ENCODE results near the gene PPIG. TPM values are rescaled to one million over a fixed set of nuclear protein-coding genes. Genes with fewer than 3 reads are reported as not detected.
"Not testable (repeated sequence)": the region's sequence is repeated elsewhere in the genome, so short reads cannot be mapped to it uniquely, and the experiment has no call there.

The PPIG gene
- total and polyA plus RNA-seq, 12 donors: 15.4 to 111 (median 47.9) TPM

DNA sequence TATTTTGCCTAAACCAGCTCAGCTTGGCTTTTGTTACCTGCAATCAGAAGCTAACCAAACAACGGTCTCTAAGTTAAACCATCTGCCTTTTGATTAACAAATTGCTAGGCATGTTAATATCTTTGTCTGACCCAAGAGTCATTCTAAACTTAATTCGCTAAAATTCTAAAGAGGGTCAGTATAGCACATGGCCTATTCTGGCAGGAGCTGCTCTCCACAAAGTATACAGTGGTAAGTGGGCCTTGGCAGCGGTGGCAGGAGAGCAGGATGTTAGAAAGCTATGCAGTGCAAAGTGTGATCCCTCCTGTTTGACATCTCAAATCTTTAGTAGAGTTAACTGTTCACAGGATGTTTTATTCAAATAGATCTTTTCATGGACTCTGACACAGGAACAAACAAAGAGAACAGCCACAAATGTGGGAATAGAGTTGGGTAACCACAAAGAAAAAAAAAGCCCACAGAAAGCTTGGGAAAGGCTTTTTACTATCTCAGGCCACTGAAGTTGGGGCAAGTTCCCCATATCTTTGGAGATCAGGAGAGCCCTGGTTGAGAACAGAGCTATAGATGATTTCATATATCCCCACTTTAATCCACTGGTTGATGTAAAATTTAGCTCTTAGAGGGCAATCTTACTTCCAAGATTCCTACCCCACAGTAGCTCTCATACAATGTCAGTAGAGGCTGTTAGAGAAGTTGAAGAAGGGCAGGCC lies 99.4 kb downstream of the PPIG start:
- Histone ChIP-seq H3K27me3 (no peaks in the 10 kb centered on the region), H3K27ac (no peak overlapping the region), H3K9me3 (replicated peaks in 1 of 3) (no peaks in the 10 kb centered on the region), H3K4me3 (no peak overlapping the region), H3K4me1 (replicated peaks in 1 of 2) (no peaks in the 10 kb centered on the region), H3K36me3 (replicated peaks in 1 of 2) (no peaks in the 10 kb centered on the region)
- DNase-seq: no peak
- intact Hi-C loops (cut with DNase I): no loop called here
- no peak for TF ChIP-seq POLR2A (IDR thresholded peaks at IDR 0.05)
- TF ChIP-seq, protein P1, sequence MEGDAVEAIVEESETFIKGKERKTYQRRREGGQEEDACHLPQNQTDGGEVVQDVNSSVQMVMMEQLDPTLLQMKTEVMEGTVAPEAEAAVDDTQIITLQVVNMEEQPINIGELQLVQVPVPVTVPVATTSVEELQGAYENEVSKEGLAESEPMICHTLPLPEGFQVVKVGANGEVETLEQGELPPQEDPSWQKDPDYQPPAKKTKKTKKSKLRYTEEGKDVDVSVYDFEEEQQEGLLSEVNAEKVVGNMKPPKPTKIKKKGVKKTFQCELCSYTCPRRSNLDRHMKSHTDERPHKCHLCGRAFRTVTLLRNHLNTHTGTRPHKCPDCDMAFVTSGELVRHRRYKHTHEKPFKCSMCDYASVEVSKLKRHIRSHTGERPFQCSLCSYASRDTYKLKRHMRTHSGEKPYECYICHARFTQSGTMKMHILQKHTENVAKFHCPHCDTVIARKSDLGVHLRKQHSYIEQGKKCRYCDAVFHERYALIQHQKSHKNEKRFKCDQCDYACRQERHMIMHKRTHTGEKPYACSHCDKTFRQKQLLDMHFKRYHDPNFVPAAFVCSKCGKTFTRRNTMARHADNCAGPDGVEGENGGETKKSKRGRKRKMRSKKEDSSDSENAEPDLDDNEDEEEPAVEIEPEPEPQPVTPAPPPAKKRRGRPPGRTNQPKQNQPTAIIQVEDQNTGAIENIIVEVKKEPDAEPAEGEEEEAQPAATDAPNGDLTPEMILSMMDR (IDR thresholded peaks at IDR 0.05): no peak
- WGBS, 4 donors: 76 to 78% (median 77%) methylated on average over 3 of the region's 3 CpGs

DNA sequence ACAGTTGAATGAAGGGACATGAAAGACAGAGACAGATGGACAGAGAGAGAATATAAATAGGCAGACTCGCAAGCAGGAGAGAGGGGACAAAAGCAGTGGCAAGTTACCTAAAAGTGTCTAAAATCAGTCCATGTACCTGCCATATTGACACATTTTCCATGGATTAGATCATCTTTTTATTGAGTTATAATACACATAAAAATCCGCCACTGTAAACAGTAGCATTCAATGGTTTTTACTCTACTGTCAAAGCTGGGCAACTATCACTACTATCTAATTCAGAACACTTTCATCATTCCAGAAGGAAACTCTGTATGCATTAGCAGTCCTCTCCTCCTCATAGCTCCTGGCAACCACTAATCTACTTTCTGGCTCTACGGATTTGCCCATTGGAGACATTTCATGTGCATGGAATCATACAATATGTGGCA lies 100.0 kb downstream of the PPIG start:
- DNase-seq: no peak
- WGBS, 4 donors: 55 to 78% (median 66%) methylated on average over 3 of the region's 3 CpGs
- no peak overlapping the region for H3K4me3 ChIP-seq
- intact Hi-C loops (cut with DNase I): no loop called here
- no peaks in the 10 kb centered on the region for H3K9me3 ChIP-seq (replicated peaks in 1 of 3)
- no peak overlapping the region for H3K27ac ChIP-seq
- H3K27me3 ChIP-seq: no peaks in the 10 kb centered on the region
- TF ChIP-seq, protein P1 (IDR thresholded peaks at IDR 0.05): no peak
- no peak for TF ChIP-seq POLR2A (IDR thresholded peaks at IDR 0.05)
- H3K36me3 ChIP-seq (replicated peaks in 1 of 2): no peaks in the 10 kb centered on the region
- H3K4me1 ChIP-seq (replicated peaks in 1 of 2): no peaks in the 10 kb centered on the region

DNA sequence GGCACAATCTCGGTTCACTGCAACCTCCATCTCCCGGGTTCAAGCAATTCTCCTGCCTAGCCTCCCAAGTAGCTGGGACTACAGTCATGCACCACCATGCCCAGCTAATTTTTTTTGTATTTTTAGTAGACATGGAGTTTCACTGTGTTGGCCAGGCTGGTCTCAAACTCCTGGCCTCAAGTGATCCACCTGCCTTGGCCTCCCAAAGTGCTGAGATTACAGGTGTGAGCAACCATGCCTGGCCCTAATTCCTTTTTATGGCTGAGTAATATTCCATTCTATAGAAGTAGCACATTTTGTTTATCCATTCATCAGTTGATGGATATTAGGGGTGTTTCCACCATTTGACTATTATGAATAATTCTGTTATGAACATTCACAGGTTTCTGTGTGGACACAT lies 100.6 kb downstream of the PPIG start:
- 76 to 97% (median 88%) methylated on average over 2 of the region's 2 CpGs for WGBS, 4 donors
- H3K27me3 ChIP-seq; DNase-seq; intact Hi-C loops (cut with DNase I); H3K27ac ChIP-seq; H3K9me3 ChIP-seq (replicated peaks in 1 of 3); H3K4me1 ChIP-seq (replicated peaks in 1 of 2); H3K4me3 ChIP-seq; H3K36me3 ChIP-seq (replicated peaks in 1 of 2): not testable (repeated sequence)

DNA sequence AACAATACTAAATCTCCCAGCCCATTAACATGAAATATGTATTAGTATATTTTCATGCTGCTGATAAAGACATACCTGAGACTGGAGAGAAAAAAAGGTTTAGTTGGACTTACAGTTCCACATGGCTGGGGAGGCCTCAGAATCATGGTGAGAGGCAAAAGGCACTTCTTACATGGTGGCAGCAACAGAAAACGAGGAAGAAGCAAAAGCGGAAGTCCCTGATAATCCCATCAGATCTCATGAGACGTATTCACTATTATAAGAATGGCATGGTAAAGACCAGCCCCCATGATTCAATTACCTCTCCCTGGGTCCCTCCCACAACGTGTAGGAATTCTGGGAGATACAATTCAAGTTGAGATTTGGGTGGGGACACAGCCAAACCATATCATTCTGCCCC lies 102.7 kb downstream of the PPIG start:
- H3K27ac ChIP-seq; H3K4me1 ChIP-seq (replicated peaks in 1 of 2); H3K9me3 ChIP-seq (replicated peaks in 1 of 3); H3K27me3 ChIP-seq; H3K4me3 ChIP-seq; DNase-seq; H3K36me3 ChIP-seq (replicated peaks in 1 of 2); intact Hi-C loops (cut with DNase I): not testable (repeated sequence)
- 65 to 77% (median 75%) methylated on average over 4 of the region's 4 CpGs for WGBS, 4 donors

DNA sequence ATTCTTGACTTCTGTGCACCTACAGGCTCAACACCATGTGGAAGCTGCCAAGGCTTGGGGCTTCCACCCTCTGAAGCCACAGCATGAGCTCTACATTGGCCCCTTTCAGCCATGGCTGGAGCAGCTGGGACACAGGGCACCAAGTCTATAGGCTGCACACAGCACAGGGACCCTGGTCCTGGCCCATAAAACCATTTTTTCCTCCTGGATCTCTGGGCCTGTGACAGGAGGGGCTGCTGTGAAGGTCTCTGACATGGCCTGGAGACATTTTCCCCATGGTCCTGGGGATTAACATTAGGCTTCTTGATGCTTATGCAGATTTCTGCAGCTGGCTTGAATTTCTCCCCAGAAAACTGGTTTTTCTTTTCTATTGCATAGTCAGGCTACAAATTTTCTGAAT lies 103.8 kb downstream of the PPIG start:
- DNase-seq; H3K36me3 ChIP-seq (replicated peaks in 1 of 2); H3K4me1 ChIP-seq (replicated peaks in 1 of 2); H3K27me3 ChIP-seq; intact Hi-C loops (cut with DNase I); H3K9me3 ChIP-seq (replicated peaks in 1 of 3); H3K4me3 ChIP-seq; H3K27ac ChIP-seq: not testable (repeated sequence)

DNA sequence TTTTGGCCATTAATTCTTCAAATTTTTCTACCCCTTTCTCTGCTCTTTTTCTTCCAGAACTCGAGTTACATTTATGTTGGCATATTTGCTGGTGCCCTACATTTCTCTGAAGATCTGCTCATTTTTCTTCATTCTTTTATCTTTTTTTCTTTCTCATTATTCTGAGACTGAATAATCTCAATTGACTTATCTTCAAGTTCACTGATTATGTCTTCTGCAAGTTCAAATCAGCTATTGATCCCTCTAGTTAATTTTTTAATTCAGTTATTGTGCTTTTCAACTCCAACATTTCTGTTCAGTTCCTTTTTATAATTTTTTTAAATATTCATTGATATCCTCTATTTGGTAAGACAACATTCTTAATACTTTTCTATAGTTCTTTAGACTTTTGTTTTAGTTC lies 106.8 kb downstream of the PPIG start:
- Histone ChIP-seq H3K27ac (no peak overlapping the region), H3K4me3 (no peak overlapping the region), H3K27me3 (no peaks in the 10 kb centered on the region), H3K36me3 (replicated peaks in 1 of 2) (no peaks in the 10 kb centered on the region), H3K4me1 (replicated peaks in 1 of 2) (peaks cover 0 to 14% of the 10 kb centered on the region in 2 donors), H3K9me3 (replicated peaks in 1 of 3) (no peaks in the 10 kb centered on the region)
- DNase-seq: no peak
- 72 to 80% (median 79%) methylated on average over 1 of the region's 1 CpG for WGBS, 4 donors
- TF ChIP-seq POLR2A (IDR thresholded peaks at IDR 0.05): no peak
- TF ChIP-seq, protein P1 (IDR thresholded peaks at IDR 0.05): no peak
- intact Hi-C loops (cut with DNase I): no loop called here

Measured in adrenal gland (tissue), 12 donors.